Measurements from ENCODE around the gene NPHS1. TPM values are rescaled to one million over a fixed set of nuclear protein-coding genes. Genes with fewer than 3 reads are reported as not detected.
"Not testable (repeated sequence)": the region's sequence is repeated elsewhere in the genome, so short reads cannot be mapped to it uniquely, and the experiment has no call there.

The NPHS1 gene
- total RNA-seq, 1 donor from 2014 or later, result not detected

DNA sequence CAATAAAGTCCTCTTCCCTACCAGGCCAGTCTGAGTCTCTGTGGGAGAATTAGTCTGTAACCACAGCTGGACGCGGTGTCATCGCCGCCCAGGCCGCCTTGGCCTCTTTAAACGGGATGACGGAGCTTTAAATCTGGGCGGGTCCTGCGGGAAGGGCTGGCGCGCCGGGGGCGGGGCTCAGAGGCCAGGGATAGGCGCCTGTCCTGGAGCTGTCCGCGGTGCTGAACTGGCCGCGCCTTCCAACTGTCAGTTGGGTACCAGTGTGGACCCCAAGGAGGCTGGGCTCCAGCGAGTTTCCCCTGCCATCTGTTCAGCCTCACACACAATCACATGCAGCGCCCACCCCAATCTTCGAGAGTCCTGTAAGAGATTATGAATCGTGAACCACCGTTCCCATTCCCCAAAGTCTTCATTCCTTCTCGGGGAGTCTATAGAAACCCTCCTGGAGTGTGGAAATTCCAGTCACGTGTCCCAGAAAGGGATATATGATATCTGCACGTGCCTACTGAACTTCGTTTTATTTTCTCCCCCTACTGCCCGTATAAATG lies 27.5 kb upstream of the NPHS1 start:
- peak; percentile 95 for ATAC-seq
- DNase-seq (ENCODE audit: missing footprints), result peak; percentile 96
- intact Hi-C loops (cut with DNase I), result no loop called here

DNA sequence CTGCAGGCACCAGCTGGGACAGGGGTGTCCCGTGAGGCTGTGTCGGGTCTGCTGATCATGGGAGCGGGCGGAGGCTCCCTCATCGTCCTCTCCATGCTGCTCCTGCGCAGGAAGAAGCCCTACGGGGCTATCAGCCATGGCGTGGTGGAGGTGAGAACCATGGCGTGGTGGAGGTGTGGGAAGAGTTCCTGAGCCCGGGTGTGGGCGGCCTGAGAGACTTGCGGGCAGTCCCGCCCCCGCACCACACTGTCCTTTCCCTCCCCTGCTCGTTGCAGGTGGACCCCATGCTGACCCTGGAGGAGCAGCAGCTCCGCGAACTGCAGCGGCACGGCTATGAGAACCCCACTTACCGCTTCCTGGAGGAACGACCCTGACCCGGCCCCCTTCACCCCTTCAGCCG lies 26.8 kb upstream of the NPHS1 start:
- DNase-seq (ENCODE audit: missing footprints), result peak; percentile 17
- intact Hi-C loops (cut with DNase I), result no loop called here
- no peak for ATAC-seq

DNA sequence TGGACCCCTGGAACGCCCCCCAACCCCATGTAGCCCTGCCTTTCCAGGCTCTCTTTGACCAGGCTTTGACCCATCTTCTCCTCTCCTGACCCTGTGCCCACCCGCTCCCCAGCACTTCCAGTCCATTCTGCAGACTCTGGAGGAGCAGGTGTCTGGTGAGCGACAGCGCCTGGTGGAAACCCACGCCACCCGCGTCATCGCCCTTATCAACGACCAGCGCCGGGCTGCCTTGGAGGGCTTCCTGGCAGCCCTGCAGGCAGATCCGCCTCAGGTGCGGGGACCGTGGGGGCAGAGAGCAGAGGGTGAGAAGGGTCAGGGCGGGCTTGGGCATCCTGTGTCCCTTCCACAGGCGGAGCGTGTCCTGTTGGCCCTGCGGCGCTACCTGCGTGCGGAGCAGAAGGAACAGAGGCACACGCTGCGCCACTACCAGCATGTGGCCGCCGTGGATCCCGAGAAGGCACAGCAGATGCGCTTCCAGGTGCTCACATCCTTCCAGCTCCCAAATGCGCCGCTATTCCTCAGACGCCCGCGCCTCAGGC lies 22.2 kb upstream of the NPHS1 start:
- intact Hi-C loops (cut with DNase I), result no loop called here
- ATAC-seq, result no peak
- peak; percentile 53 for DNase-seq (ENCODE audit: missing footprints)

DNA sequence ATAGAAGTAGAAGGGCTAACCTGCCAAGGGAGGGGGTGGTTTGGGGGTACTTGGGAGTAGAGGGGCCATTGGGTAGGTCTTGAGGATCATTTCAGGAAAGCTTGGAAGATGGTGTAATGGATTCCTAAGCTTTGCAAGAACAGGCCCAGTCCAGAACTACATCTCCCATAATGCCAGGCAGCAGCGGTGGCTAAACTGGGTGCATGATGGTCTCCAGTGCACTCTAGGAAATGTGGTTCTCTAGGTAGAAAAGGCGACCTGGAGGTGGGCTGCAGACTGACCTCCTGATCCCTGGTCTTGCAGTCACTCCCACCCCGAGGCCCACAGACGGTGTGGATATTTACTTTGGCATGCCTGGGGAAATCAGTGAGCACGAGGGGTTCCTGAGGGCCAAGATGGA lies 19.9 kb upstream of the NPHS1 start:
- ATAC-seq, result no peak
- DNase-seq (ENCODE audit: missing footprints), result peak; percentile 13
- intact Hi-C loops (cut with DNase I), result no loop called here

DNA sequence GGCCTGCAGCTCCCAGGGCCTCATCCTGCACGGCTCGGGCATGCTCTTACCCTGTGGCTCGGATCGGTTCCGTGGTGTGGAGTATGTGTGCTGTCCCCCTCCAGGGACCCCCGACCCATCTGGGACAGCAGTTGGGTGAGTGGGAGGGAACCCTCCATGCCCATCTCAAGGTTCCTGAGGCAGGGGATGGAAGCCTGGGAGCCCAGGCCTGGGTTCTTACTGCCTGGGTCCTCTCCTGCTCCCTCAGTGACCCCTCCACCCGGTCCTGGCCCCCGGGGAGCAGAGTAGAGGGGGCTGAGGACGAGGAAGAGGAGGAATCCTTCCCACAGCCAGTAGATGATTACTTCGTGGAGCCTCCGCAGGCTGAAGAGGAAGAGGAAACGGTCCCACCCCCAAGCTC lies 19.3 kb upstream of the NPHS1 start:
- intact Hi-C loops (cut with DNase I), result no loop called here
- DNase-seq (ENCODE audit: missing footprints), result peak; percentile 25
- no peak for ATAC-seq

DNA sequence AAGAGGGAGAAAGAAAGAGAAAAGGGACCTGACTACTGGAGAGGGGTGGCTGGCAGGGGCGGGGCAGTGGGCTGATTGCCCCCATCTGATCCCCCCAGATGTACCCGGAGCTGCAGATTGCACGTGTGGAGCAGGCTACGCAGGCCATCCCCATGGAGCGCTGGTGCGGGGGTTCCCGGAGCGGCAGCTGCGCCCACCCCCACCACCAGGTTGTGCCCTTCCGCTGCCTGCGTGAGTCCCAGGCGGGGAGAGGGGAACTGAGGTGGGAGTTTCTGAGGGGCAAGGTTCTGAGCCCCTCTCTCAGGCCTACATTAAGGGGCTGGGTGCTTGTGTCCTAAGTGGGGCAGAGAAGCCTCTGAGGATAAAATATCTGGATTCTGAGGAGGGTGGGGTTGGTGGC lies 18.5 kb upstream of the NPHS1 start:
- ATAC-seq, result no peak
- DNase-seq (ENCODE audit: missing footprints), result peak; percentile 3
- intact Hi-C loops (cut with DNase I), result no loop called here

DNA sequence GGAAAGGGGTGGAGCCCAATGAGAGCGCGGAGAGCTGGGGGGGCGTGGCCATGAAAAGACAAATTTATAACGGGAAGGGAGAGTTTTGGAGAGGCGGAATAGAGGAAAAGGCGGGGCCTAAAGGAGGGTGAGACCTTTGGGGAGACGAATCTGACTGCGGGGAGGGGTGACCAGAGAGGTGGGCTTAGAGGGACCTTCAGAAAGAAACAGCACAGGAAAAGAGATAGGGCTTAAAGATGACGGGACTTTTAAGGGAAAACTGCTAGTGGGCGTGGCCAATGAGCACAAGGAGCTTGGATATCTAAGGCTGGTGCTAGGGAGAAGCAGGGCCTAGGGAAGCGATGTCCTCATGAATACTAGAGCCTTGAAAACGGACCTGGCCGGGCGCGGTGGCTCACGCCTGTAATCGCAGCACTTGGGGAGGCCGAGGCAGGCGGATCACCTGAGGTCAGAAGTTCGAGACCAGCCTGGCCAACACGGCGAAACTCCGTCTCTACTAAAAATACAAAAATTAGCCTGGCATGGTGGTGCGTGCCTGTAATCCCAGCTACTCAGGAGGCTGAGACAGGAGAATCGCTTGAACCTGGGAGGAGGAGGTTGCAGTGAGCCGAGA lies 17.9 kb upstream of the NPHS1 start:
- ATAC-seq; intact Hi-C loops (cut with DNase I): not testable (repeated sequence)
- DNase-seq (ENCODE audit: missing footprints), result peak; percentile 53

DNA sequence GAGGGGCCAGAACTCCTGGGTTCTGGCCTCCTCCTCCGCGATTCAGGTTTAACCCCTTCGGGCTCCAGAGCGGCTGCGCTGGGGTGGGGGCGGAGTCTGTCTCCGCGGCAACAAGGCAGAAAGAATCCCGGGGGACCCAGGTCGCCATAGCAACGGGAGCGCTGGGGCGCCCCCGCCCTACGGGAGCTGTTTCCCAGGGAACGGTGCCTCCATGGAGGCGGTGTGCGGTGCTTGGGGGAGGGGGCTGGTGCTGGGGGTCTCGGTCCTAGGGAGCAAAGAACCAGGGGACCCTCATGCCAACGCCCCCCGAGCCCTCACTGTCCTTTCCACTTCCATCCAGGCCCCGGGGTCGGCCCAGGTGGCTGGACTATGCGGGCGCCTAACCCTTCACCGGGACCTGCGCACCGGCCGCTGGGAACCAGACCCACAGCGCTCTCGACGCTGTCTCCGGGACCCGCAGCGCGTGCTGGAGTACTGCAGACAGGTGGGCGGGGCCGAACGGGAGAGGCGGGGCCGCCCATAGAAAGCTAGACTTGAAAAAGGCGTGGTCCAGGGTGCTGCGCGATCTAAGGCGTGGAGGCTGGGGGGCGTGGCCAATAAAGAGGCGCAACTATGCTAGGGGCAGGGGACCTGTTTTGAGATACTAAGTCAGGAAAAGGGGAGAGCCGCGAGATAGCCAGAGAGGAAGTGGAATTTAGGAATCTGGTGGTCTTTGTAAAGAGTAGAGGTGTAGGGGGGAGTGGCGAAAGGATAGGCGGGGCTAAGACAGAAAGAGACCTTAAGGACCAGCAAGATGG lies 17.2 kb upstream of the NPHS1 start:
- DNase-seq (ENCODE audit: missing footprints) (peak; percentile 85), ATAC-seq (peak; percentile 44)

DNA sequence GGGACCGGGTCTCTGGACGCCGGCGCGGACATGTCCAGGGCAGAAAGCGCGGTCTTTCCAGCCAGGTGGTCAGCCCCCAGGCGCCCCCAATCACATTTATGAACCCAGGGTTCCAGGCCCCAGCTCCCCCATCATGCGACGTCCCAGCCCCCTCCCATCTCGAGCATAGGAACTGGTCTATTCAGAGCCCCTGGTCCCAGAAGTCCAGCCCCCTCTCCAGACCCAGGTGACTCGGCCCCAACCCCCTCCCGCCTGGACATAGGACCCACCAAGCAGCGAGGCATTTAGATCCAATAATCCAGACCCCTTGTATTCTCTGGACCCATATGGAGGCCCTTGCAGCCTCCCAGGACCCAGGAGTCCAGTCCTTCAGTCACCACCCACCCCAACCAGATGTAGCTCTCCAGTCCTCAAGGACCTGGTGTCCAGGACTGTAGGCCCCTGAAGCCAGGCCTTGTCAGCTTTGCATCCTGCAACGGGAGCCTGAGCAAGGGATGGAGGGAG lies 16.6 kb upstream of the NPHS1 start:
- ATAC-seq, result no peak

More for the DNA sequence above, 17.2 kb upstream of the NPHS1 start:
- intact Hi-C loops (cut with DNase I), result no loop called here

DNA sequence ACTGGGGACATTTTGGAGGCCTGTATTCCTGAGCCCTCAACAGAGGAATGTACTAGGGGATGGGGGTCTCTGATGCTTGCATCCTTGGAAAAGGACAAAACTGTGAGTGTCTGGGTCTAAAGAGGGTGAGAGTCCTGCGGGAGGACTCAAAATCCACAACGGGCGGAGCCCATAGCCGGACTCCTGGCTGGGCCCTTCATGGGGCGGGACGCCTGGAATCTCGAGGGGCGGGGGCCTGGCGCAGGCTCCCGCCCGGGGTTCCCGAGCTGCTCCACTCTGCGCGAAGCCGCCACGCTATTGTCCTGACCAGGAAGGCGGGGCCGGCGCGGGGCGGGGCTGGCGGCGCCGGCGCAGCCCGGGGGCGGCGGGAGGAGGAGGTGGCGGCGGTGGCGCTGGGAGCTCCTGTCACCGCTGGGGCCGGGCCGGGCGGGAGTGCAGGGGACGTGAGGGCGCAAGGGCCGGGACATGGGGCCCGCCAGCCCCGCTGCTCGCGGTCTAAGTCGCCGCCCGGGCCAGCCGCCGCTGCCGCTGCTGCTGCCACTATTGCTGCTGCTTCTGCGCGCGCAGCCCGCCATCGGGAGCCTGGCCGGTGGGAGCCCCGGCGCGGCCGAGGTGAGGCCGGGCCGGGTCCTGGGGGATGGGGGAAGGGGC lies 16.0 kb upstream of the NPHS1 start, which contains the start of gene APLP1:
APLP1 (plus strand) TSS at position 403 of the 651 bp plus-strand sequence; CDS start at position 466, 63 bp downstream.
- peak; percentile 93 for ATAC-seq
- intact Hi-C loops (cut with DNase I), result no loop called here
- peak; percentile 84 for DNase-seq (ENCODE audit: missing footprints)

More for the DNA sequence above, 16.6 kb upstream of the NPHS1 start:
- no peak for DNase-seq (ENCODE audit: missing footprints)
- intact Hi-C loops (cut with DNase I), result no loop called here

DNA sequence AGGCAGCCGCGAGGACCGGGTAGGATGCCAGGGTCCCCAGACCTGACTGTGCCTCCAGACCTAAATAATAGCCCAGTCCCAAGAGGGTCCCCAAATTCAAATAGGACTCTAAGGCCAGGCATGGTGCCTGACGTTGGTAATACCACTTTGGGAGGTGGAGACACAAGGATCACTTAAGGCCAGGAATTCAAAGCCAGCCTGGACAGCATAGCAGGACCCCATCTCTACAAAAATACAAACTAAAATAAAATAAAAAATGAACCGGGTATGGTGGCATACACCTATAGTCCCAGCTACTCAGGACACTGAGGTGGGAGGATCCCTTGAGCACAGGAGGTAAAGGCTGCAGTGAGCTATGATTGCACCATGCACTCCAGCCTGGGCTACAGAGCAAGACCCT lies 10.7 kb upstream of the NPHS1 start:
- DNase-seq (ENCODE audit: missing footprints) (peak; percentile 3), ATAC-seq (no peak)
- intact Hi-C loops (cut with DNase I), result no loop called here

DNA sequence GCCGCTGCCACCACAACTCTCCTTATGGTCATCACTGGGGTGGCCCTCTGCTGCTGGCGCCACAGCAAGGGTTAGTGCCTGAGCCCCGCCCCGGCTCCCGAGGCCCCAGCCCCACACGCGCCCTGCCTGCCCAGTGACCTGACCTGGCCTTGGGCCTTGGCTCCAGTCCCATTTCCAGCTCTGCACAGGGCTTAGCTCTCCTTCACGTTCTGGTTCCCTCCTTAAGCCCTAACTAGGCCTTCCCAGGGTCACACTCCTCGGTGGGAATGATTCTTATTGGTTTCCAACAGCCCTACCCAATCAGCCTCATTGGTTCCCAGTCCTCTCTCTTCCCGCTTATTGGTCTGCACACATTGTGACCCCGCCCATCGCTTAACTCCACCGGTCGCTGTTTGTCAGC lies 10.2 kb upstream of the NPHS1 start:
- DNase-seq (ENCODE audit: missing footprints) (peak; percentile 27), ATAC-seq (no peak)
- intact Hi-C loops (cut with DNase I), result no loop called here

DNA sequence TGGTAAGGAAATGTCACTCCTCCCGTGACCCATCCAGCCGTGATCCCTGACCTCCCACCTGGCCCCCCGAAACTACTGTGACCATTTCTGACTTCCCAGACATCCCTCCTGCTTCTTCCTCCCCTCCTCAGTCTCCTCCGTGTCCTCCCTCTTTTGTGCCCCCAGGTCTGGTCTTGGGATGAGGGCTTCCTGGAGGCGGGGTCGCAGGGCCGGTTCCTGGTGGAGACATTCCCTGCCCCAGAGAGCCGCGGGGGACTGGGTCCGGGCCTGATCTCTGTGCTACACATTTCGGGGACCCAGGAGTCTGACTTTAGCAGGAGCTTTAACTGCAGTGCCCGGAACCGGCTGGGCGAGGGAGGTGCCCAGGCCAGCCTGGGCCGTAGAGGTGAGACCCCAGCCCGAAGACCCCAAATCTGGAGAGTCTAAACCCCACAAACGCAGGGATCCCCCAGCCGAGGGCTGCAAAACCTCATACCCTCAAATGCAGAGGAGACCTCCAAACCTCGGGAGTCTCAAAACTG lies 9.4 kb upstream of the NPHS1 start:
- intact Hi-C loops (cut with DNase I), result no loop called here
- DNase-seq (ENCODE audit: missing footprints) (no peak), ATAC-seq (no peak)

DNA sequence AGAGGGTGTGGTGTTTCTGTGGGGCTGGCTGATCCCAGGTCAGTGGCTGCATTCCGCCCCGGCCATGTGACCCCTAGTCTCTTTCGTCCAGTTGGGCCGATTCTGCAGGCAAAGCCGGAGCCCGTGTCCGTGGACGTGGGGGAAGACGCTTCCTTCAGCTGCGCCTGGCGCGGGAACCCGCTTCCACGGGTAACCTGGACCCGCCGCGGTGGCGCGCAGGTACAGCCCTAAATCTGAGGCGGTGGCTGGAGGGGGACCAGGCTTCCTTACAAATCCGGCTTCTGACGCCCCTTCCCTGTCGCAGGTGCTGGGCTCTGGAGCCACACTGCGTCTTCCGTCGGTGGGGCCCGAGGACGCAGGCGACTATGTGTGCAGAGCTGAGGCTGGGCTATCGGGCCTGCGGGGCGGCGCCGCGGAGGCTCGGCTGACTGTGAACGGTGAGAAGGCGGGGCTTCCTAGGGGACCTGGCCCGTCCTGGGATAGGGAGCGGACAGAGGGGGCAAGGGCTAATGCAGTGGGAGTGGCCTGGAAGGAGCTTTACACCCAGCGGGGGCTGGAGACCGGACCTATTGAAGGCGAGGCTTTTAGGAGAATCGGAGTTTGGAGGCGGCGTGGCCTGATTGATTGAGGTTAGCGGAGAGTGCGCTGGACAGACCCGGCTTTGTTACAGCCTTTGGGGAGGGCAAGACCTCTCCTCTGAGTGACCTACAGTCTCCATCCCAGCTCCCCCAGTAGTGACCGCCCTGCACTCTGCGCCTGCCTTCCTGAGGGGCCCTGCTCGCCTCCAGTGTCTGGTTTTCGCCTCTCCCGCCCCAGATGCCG lies 8.7 kb upstream of the NPHS1 start:
- ATAC-seq (no peak), DNase-seq (ENCODE audit: missing footprints) (no peak)
- intact Hi-C loops (cut with DNase I), result no loop called here

DNA sequence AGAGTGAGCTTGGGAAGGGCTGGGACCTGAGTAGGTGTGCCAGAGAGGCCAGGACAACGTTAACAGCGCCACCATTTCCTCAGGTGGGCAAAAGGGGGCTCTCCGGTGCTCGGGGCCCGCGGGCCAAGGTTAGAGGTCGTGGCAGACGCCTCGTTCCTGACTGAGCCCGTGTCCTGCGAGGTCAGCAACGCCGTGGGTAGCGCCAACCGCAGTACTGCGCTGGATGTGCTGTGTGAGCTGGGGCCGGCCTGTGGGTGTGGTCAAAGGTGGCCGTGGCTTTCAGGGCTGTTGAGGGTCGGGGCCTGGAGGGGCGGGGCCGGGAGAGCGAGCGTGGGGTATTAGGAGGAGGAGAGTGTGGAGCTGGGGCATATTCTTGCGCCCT lies 8.1 kb upstream of the NPHS1 start:
- no peak for DNase-seq (ENCODE audit: missing footprints)
- intact Hi-C loops (cut with DNase I), result no loop called here
- ATAC-seq, result no peak

DNA sequence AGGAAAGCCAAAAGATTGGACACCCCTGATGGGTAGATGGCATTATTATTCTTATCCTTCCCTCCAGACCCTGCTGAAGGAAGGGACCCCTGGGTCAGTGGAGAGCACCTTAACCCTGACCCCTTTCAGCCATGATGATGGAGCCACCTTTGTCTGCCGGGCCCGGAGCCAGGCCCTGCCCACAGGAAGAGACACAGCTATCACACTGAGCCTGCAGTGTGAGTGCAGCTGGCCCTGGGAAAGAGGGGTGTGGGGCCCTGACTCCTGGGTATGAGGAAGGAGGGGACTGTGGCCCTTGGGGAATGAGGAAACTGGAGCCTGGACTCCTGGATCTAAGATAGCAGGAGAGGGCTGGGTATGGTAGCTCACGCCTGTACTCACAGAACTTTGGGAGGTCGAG lies 7.1 kb upstream of the NPHS1 start:
- ATAC-seq (no peak), DNase-seq (ENCODE audit: missing footprints) (no peak)
- intact Hi-C loops (cut with DNase I), result no loop called here

DNA sequence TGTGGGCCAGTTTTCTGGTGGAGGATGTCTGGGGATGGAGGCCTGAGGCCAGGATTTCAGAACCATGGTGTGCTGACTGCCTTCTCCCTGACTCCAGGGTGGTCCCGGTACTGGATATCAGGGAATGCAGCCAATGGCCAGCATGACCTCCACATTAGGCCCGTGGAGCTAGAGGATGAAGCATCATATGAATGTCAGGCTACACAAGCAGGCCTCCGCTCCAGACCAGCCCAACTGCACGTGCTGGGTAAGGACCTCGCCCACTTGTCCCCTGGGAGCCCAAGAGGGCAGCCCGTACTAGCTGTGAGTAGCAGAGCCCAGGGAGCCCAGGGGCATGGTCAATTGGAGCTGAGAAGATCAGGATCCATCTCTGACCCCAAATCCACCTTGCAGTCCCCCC lies 6.0 kb upstream of the NPHS1 start:
- intact Hi-C loops (cut with DNase I), result no loop called here
- DNase-seq (ENCODE audit: missing footprints) (peak; percentile 1), ATAC-seq (no peak)

DNA sequence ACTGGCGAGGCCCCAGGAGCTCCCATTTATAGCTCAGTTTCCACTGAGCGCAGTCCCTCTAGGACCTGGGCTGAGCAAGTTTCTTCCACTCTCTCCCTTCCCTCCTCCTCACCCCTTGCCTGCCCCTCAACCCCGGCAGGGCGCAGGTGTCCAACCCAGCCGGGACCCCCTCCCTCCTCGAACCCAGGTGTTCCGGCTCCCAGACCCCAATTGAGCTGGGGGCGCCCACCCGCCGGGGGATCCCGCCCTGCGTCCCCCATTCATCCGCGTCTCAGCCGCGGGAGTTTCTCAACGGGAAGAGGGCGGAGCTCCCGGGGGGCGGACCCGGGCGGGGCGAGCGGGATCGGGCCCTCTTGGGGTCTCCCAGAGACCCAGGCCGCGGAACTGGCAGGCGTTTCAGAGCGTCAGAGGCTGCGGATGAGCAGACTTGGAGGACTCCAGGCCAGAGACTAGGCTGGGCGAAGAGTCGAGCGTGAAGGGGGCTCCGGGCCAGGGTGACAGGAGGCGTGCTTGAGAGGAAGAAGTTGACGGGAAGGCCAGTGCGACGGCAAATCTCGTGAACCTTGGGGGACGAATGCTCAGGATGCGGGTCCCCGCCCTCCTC lies 4.3 kb upstream of the NPHS1 start, which contains the start of gene KIRREL2:
KIRREL2 (plus strand) TSS at position 366 of the 604 bp plus-strand sequence; CDS start at position 575, 209 bp downstream.
- DNase-seq (ENCODE audit: missing footprints), result peak; percentile 51
- intact Hi-C loops (cut with DNase I), result no loop called here
- no peak for ATAC-seq
